ENCODE measurements around the gene NELFB.
"Not testable (repeated sequence)": the region's sequence is repeated elsewhere in the genome, so short reads cannot be mapped to it uniquely, and the experiment has no call there.

The NELFB gene

DNA sequence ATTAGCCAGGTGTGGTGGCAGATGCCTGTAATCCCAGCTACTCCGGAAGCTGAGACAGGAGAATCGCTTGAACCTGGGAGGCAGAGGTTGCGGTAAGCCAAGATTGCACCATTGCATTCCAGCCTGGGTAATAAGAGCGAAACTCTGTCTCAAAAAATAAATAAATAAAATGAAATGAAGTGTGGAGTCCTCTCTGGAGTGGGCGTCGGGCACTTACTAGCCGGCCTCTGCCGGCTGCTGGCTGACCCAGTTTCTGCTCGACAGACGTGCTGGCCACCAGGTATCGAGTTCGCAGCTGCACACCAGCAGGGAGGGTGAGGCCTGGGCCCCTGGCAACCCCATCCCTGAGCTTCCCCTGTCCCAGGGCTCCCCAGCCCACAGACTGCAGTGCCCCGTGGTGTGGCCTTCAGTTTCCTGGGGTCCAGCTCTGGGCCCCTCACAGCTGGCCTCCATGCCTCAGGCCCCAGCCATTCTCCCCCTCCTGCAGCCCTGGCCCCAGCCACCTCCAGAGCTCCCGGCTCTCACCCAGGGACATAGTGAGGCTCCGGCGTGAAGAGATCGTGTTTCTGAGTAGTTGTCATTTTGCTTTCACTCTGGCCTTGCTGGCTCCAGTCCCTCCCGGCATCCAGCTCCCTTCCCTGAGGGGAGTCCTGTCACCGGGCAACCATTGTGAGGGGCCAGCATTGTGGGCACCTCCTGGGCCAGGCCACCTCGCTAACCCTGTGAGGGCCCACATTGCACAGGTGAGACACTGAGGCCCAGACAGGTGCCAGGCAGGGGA lies 7.8 kb upstream of the NELFB start:
- no peak for DNase-seq (ENCODE audit: low read depth in 2 of 2)

DNA sequence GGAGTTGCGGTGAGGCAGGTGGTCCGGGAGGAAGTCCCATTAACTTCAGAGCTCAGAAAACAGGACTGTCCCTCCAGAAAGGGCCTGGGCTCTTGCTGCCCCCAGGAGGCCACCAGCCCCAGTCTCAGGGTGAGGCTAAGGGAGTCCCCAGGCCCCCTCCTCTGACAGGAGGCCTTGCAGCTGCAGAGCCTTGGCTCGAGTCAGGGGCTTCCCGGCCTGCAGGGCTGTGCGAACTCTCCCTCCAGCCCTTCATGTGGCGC lies 7.3 kb upstream of the NELFB start:
- DNase-seq (ENCODE audit: low read depth in 2 of 2), result no peak

DNA sequence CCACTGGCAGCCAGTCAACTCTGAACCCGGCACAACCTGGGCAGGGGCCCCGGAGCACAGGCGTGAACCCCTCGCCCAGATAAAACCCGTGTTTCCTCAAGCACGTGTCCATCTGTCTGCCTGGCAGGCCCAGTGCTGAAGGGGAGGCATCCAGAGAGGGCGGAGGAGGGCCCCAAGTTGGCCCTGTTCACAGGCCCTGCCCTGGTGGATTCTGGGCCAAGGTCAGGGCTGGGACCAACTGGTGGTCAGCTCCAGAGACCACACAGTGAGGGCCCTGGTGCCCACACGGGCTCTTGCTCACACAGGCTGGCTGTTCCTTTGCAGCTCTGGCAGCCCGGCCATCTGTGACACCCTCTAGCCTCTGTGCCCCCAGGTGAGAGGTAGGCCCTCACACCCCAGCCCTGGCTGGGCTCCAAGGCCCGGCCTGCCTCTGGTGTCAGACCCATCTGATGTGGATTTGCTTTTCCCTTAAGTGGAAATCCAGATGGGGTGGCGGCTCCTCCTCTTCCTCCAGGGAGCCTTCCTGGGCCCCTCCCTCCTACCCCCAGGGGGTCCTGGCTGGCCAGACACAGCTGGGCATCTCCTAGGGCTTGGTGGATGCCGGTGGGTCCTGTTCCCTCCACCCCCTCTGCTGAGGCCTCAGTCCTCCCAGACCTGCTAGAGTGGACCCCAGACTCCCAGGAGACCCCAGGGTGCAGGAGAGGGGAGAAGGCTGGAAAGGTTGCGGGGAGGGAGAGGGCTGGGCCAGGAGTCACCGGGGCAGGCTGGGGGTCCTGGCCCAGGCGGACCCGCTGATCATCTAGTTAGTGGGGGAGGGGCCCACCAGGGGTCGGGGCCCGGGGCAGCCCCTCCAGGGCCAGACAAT lies 4.6 kb upstream of the NELFB start:
- DNase-seq (ENCODE audit: low read depth in 2 of 2), result no peak

DNA sequence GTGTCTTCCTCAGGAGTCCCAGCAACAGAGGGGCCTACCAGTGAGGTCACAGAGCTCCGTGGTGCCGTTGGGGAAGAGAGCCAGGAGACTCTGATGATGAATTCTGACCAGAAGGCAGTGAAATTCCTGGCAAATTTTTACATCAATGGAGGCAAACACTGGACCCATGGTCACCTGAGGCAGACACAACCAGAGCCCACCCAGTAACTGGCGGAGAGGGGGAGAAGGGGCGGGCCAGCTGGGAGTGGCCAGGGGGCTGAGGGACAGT lies 4.0 kb upstream of the NELFB start, which contains the start of gene STPG3:
Gene STPG3, plus strand, starts transcription at position 93 of the 268 bp plus-strand sequence. Its CDS starts 1 bp downstream, at position 94.
- no peak for DNase-seq (ENCODE audit: low read depth in 2 of 2)

- no peak for DNase-seq (ENCODE audit: low read depth in 2 of 2)
Observed at GRCh38 chr9:137251490-137252268, 3.4 kb upstream of the NELFB start.

GRCh38 chr9:137252555-137253506 lies 2.3 kb upstream of the NELFB start:
- DNase-seq (ENCODE audit: low read depth in 2 of 2), result no peak

DNA sequence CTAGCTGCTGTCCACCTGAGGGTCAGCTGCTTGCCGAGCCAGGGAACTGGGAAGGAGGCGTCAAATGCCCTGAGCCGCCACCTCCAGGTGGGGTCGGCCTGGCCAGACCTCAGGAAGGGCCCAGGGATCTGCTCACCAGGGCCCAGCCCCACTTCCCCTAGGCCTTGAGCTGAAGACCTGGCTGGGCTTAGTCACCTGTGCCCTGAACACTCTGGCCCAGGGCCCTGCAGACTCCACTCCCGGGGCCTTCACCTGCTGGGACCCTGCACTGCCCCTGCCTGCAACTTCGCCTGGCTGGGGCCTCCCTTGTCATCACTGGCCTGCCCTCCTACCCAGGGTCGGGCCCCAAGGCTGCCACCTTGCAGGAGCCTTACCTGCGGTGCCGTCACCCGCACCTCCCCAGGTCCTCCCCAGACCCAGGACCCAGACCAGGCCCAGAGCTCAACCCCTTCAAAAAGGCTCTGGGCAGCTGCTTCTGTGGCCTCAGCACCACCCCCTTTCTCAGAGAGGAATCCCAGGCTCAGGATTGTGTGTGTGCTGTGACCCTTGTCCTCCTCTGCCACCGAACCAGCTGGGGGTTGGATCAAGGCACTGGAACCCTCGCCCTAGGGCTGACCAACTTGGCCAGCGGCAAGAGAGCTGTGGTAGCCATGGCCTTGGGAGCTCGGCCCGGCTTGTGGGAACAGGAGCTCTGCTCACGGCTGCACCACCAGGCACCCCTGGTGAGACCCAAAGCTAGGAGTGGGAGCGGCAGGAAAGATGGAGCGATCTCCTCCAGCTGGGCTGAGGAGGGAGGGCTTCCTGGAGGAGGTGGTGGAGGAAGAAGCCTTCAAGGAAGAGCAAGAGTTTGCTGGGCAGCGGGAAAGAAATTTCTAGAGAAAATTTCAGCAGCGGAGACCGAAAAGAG lies 1.2 kb upstream of the NELFB start:
- DNase-seq (ENCODE audit: low read depth in 2 of 2), result no peak

- peak in 1 of 2 donors; percentile 14 for DNase-seq (ENCODE audit: low read depth in 2 of 2)
Observed at GRCh38 chr9:137255448-137256114, 454 bp downstream of the NELFB start.

GRCh38 chr9:137256362-137256761 lies 1.2 kb downstream of the NELFB start:
- no peak for DNase-seq (ENCODE audit: low read depth in 2 of 2)

DNA sequence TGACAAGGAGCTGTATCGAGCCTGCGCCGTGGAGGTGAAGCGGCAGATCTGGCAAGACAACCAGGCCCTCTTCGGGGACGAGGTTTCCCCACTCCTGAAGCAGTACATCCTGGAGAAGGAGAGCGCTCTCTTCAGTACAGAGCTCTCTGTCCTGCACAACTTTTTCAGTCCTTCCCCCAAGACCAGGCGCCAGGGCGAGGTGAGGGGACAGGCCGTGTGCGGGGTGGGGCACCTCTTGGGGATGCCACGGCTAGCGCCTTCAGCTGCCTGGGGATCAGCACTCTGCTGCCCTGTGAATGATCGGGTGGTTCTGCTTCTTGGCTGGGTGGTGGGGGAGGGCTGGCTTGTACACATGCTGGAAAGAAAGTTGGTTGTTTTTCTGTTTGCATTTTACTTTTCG lies 1.7 kb downstream of the NELFB start:
- no peak for DNase-seq (ENCODE audit: low read depth in 2 of 2)

GRCh38 chr9:137262173-137262908 lies 7.2 kb downstream of the NELFB start:
- not testable (repeated sequence) for DNase-seq (ENCODE audit: low read depth in 2 of 2)

- DNase-seq (ENCODE audit: low read depth in 2 of 2), result no peak
Observed at GRCh38 chr9:137262909-137263285, 7.8 kb downstream of the NELFB start.

GRCh38 chr9:137263506-137263905 lies 8.4 kb downstream of the NELFB start:
- no peak for DNase-seq (ENCODE audit: low read depth in 2 of 2)

DNA sequence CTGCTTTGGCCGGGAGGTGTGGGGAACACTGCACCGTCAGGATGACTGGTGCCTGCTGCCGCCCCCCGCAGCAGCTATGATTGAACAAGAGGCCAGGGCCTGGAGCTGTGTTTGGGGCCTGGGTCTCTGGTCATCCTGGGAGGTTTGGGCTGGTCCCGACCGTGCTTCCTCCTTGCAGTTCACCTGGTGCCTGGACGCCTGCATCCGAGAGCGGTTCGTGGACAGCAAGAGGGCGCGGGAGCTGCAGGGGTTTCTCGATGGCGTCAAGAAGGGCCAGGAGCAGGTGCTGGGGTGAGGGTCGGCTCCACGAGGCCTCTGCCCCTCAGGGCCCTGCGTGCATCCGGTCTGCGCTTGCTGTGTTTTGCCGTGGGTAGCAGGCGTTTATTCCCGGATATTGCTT lies 8.9 kb downstream of the NELFB start:
- no peak for DNase-seq (ENCODE audit: low read depth in 2 of 2)

DNA sequence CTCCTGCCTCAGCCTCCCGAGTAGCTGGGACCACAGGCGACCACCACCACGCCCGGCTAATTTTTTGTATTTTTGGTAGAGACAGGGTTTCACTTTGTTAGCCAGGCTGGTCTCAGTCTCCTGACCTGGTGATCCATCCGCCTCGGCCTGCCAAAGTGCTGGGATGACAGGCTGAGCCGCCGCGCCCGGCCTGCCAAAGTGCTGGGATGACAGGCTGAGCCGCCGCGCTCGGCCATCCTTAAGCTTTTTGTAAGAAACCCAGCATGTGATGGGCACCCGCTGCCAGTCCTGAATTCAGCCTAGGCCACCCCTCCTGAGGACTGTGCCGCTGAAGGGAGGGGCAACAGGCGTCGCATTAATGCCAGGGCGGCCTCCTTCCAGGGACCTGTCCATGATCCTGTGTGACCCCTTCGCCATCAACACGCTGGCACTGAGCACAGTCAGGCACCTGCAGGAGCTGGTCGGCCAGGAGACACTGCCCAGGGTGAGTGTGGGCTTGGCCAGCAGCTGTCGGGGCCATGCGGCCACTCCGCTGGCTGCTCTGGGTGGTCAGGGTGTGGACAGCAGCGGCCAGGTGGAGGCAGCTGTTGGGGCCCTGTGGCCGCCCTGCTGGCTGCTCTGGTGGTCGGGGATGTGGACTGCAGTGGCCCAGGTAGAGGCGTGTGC lies 10.5 kb downstream of the NELFB start:
- no peak for DNase-seq (ENCODE audit: low read depth in 2 of 2)

GRCh38 chr9:137266162-137266527 lies 11.0 kb downstream of the NELFB start:
- no peak for DNase-seq (ENCODE audit: low read depth in 2 of 2)

GRCh38 chr9:137266585-137267453 lies 11.7 kb downstream of the NELFB start:
- no peak for DNase-seq (ENCODE audit: low read depth in 2 of 2)

- no peak for DNase-seq (ENCODE audit: low read depth in 2 of 2)
Observed at GRCh38 chr9:137267933-137268355, 12.8 kb downstream of the NELFB start.

Data from stimulated activated CD8-positive, alpha-beta memory T cell treated with anti-CD3 and anti-CD28 coated beads, Interleukin-2, amount 100 ng/mL, for 1 hour (primary cell).